OCI-LY1 (cell line): Measurements from ENCODE around the gene SEC23A.

Experiments used
- CTCF ChIP-seq: fragments of 200-600 bp; sonication (generic), shearing (Covaris generic); IDR thresholded peaks from 2 replicates; pipeline ENCODE4 v1.5.1; 2017; ENCODE audit warnings: mild to moderate bottlenecking, antibody characterized with exemption, low read length, moderate library complexity, mixed read lengths
- EZH2 ChIP-seq: fragments of 200-600 bp; sonication (generic), shearing (Covaris generic); IDR thresholded peaks from 2 replicates; pipeline ENCODE4 v1.8.0; 2017; ENCODE audit warnings: borderline replicate concordance, mixed run types, mild to moderate bottlenecking, antibody characterized with exemption, low read length, moderate library complexity, mixed read lengths

GRCh38 chr14:39015360-39015961 is 87.6 kb downstream of the SEC23A start:
- TF ChIP-seq CTCF (peak; percentile 84), EZH2 (no peak)
